Measurements from ENCODE around the gene FAM168B. TPM values are rescaled to one million over a fixed set of nuclear protein-coding genes. Genes with fewer than 3 reads are reported as not detected.

Gene FAM168B
- total and polyA plus RNA-seq, 5 donors from 2014 or later = 33.6 to 72.1 (median 40.3) TPM

GRCh38 chr2:131113566-131114227 lies 20.4 kb upstream of the FAM168B start:
- Mint-ChIP-seq H3K4me3 (peak overlapping the region in 1 of 4 donors; percentile 12), H3K9me3 (no peaks in the 10 kb centered on the region), H3K27me3 (no peaks in the 10 kb centered on the region), H3K4me1 (peaks cover 45 to 83% (median 62%) of the 10 kb centered on the region in 4 donors), H3K27ac (peak overlapping the region in 2 of 3 donors; percentile 62 to 84), H3K36me3 (peaks cover 42% of the 10 kb centered on the region)
- H3K27ac ChIP-seq (ENCODE audit: insufficient read depth, low read length, poor library complexity, severe bottlenecking) = no peak overlapping the region
- no peak overlapping the region for H3K4me3 ChIP-seq (ENCODE audit: low read depth, low read length)
- no peaks in the 10 kb centered on the region for H3K27me3 ChIP-seq (ENCODE audit: control insufficient read depth, insufficient read depth, low read length)
- no peak for DNase-seq
- H3K36me3 ChIP-seq (ENCODE audit: control insufficient read depth, insufficient read depth, low read length) = peaks cover 26% of the 10 kb centered on the region
- no peak for ATAC-seq (ENCODE audit: low read depth in 2 of 2)
- H3K9me3 ChIP-seq (ENCODE audit: control insufficient read depth in 2 of 2, low read length in 2 of 2) = no peaks in the 10 kb centered on the region
- peaks cover 15% of the 10 kb centered on the region for H3K4me1 ChIP-seq (ENCODE audit: control insufficient read depth, insufficient read depth, low read length, poor library complexity, severe bottlenecking)

DNA sequence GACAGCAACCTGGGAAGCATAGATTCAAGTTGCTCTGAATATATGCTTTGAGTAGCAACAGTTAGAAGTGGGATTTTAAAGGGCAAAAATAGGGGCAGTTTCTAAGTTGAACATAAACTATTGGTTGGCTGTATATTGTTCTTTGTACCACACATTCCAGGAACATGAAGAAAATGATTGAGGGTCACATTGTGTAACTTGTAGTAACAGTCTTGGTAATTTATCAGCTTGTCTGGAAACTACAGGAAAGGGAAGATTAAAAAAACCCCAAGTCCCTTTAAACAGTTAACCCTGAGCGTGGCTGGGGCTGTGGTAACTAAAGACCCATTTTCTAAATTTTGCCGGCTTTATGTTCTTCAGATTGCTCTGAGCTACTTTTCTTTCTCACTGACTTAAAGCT lies 19.3 kb upstream of the FAM168B start:
- Mint-ChIP-seq H3K4me3 (peak overlapping the region in 2 of 4 donors; percentile 3 to 25), H3K9me3 (no peaks in the 10 kb centered on the region), H3K4me1 (peaks cover 44 to 87% (median 63%) of the 10 kb centered on the region in 4 donors), H3K36me3 (peaks cover 38% of the 10 kb centered on the region), H3K27me3 (no peaks in the 10 kb centered on the region), H3K27ac (peak overlapping the region in 2 of 3 donors; percentile 66 to 84)
- no peak overlapping the region for H3K27ac ChIP-seq (ENCODE audit: insufficient read depth, low read length, poor library complexity, severe bottlenecking)
- H3K9me3 ChIP-seq (ENCODE audit: control insufficient read depth in 2 of 2, low read length in 2 of 2) = no peaks in the 10 kb centered on the region
- DNase-seq (no peak), ATAC-seq (ENCODE audit: low read depth in 2 of 2) (no peak)
- no peak overlapping the region for H3K4me3 ChIP-seq (ENCODE audit: low read depth, low read length)
- H3K27me3 ChIP-seq (ENCODE audit: control insufficient read depth, insufficient read depth, low read length) = no peaks in the 10 kb centered on the region
- peaks cover 18% of the 10 kb centered on the region for H3K4me1 ChIP-seq (ENCODE audit: control insufficient read depth, insufficient read depth, low read length, poor library complexity, severe bottlenecking)
- peaks cover 26% of the 10 kb centered on the region for H3K36me3 ChIP-seq (ENCODE audit: control insufficient read depth, insufficient read depth, low read length)

- peaks cover 38% of the 10 kb centered on the region for H3K4me1 ChIP-seq (ENCODE audit: control insufficient read depth, insufficient read depth, low read length, poor library complexity, severe bottlenecking)
- peak overlapping the region; percentile 90 to 99 (median 96) for H3K4me3 Mint-ChIP-seq
- H3K4me3 ChIP-seq (ENCODE audit: low read depth, low read length) = peak overlapping the region; percentile 89
- H3K4me1 Mint-ChIP-seq = peaks cover 40 to 70% (median 54%) of the 10 kb centered on the region in 4 donors
- H3K36me3 Mint-ChIP-seq = peaks cover 8% of the 10 kb centered on the region
- DNase-seq = peak in 2 of 3 donors; percentile 20 to 39
- peaks cover 8% of the 10 kb centered on the region for H3K36me3 ChIP-seq (ENCODE audit: control insufficient read depth, insufficient read depth, low read length)
- no peak for ATAC-seq (ENCODE audit: low read depth in 2 of 2)
- H3K27me3 Mint-ChIP-seq = no peaks in the 10 kb centered on the region
- no peaks in the 10 kb centered on the region for H3K9me3 Mint-ChIP-seq
- H3K27ac ChIP-seq (ENCODE audit: insufficient read depth, low read length, poor library complexity, severe bottlenecking) = peak overlapping the region; percentile 98
- no peaks in the 10 kb centered on the region for H3K27me3 ChIP-seq (ENCODE audit: control insufficient read depth, insufficient read depth, low read length)
- peak overlapping the region; percentile 89 to 99 (median 99) for H3K27ac Mint-ChIP-seq
- no peaks in the 10 kb centered on the region for H3K9me3 ChIP-seq (ENCODE audit: control insufficient read depth in 2 of 2, low read length in 2 of 2)
Observed at GRCh38 chr2:131105950-131106801, 12.9 kb upstream of the FAM168B start.

DNA sequence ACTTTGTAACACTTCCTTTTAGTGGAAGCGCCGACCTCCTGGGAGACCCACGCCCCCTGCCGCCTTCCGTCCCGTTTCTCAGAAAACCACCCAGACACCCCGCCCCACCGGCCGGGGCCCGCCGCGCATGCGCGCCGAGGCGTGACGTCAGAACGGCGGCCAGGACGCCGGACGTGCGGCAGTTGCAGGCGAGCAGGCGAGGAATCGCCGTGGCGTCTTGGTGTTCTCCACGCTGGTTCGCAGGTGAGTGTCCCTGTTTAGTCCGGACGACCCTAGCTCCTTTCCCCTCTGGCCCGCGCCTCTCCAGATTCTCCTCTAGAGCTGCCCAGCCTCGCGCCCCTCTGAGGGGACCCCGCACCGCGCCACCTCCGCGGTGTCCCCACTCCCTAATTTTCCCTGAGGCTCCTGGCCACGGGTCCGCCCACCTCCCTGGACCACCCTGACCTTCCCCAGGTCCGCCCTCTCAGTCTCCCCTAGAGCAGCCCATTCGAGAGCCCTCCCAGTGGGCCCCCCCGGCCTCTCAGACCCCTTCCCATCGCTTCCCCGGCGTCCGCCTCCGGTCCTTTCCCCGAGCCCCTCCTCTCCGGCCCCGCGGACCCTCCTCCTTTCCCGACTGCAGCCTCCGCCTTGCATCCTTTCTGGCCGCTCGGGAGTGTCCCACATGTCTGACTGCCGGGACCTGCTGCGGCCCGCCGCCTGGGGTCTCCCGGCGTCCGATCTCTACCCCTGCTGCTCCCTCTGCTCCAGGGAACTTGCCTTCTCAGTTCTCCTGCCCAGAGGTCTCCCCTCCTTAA lies 12.1 kb upstream of the FAM168B start, which contains the start of gene PLEKHB2:
Gene PLEKHB2 (plus strand): TSS at position 181 of the 794 bp plus-strand sequence. CDS start 15,606 bp downstream, outside the sequence.
- ATAC-seq (ENCODE audit: low read depth in 2 of 2) = peak; percentile 73 to 81
- Histone ChIP-seq H3K9me3 (ENCODE audit: control insufficient read depth in 2 of 2, low read length in 2 of 2) (no peaks in the 10 kb centered on the region), H3K36me3 (ENCODE audit: control insufficient read depth, insufficient read depth, low read length) (peaks cover 3% of the 10 kb centered on the region), H3K27me3 (ENCODE audit: control insufficient read depth, insufficient read depth, low read length) (no peaks in the 10 kb centered on the region), H3K4me1 (ENCODE audit: control insufficient read depth, insufficient read depth, low read length, poor library complexity, severe bottlenecking) (peaks cover 36% of the 10 kb centered on the region), H3K27ac (ENCODE audit: insufficient read depth, low read length, poor library complexity, severe bottlenecking) (peak within 1 kb of the TSS; percentile 98), H3K4me3 (ENCODE audit: low read depth, low read length) (peak within 1 kb of the TSS; percentile 89)
- Mint-ChIP-seq H3K27ac (peak within 1 kb of the TSS; percentile 89 to 99 (median 99)), H3K36me3 (peaks cover 4% of the 10 kb centered on the region), H3K4me3 (peak within 1 kb of the TSS; percentile 90 to 99 (median 96)), H3K4me1 (peaks cover 35 to 62% (median 49%) of the 10 kb centered on the region in 4 donors), H3K9me3 (no peaks in the 10 kb centered on the region), H3K27me3 (no peaks in the 10 kb centered on the region)
- DNase-seq = peak; percentile 91 to 95 (median 93)

- DNase-seq (peak; percentile 57 to 76 (median 64)), ATAC-seq (ENCODE audit: low read depth in 2 of 2) (peak; percentile 64 to 69)
- Histone ChIP-seq H3K36me3 (ENCODE audit: control insufficient read depth, insufficient read depth, low read length) (no peaks in the 10 kb centered on the region), H3K4me3 (ENCODE audit: low read depth, low read length) (peak overlapping the region; percentile 89), H3K27me3 (ENCODE audit: control insufficient read depth, insufficient read depth, low read length) (no peaks in the 10 kb centered on the region), H3K9me3 (ENCODE audit: control insufficient read depth in 2 of 2, low read length in 2 of 2) (no peaks in the 10 kb centered on the region), H3K27ac (ENCODE audit: insufficient read depth, low read length, poor library complexity, severe bottlenecking) (peak overlapping the region; percentile 98), H3K4me1 (ENCODE audit: control insufficient read depth, insufficient read depth, low read length, poor library complexity, severe bottlenecking) (peaks cover 36% of the 10 kb centered on the region)
- Mint-ChIP-seq H3K27ac (peak overlapping the region; percentile 89 to 99 (median 97)), H3K4me1 (peaks cover 32 to 55% (median 44%) of the 10 kb centered on the region in 4 donors), H3K4me3 (peak overlapping the region; percentile 90 to 99 (median 96)), H3K9me3 (no peaks in the 10 kb centered on the region), H3K36me3 (no peaks in the 10 kb centered on the region), H3K27me3 (no peaks in the 10 kb centered on the region)
Observed at GRCh38 chr2:131104487-131105155, 11.4 kb upstream of the FAM168B start.

DNA sequence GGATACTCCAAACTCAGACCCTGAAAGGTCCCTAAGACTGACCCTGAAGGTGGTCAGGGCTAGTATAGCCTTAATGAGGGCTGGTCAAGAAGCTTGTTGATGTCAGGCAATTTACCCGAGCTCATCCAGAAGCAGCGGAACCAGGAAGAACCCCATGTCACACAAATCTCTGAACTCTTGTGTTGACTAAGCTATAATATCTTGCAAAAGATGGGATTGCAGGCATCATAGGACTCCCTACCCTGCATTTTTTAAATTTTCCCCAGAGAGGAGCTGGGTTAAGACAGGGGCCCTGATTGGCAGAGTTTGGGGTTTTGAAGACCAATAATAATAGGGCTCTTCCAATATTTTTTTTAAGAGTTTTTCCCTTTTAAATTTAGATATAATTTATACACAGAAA lies 9.9 kb upstream of the FAM168B start:
- no peak overlapping the region for H3K4me3 ChIP-seq (ENCODE audit: low read depth, low read length)
- DNase-seq = no peak
- no peaks in the 10 kb centered on the region for H3K27me3 ChIP-seq (ENCODE audit: control insufficient read depth, insufficient read depth, low read length)
- Mint-ChIP-seq H3K36me3 (no peaks in the 10 kb centered on the region), H3K4me1 (peaks cover 22 to 44% (median 34%) of the 10 kb centered on the region in 4 donors), H3K27ac (peak overlapping the region; percentile 73 to 91 (median 87)), H3K4me3 (peak overlapping the region in 3 of 4 donors; percentile 26 to 69 (median 63)), H3K27me3 (no peaks in the 10 kb centered on the region), H3K9me3 (no peaks in the 10 kb centered on the region)
- ATAC-seq (ENCODE audit: low read depth in 2 of 2) = no peak
- no peaks in the 10 kb centered on the region for H3K36me3 ChIP-seq (ENCODE audit: control insufficient read depth, insufficient read depth, low read length)
- H3K9me3 ChIP-seq (ENCODE audit: control insufficient read depth in 2 of 2, low read length in 2 of 2) = no peaks in the 10 kb centered on the region
- H3K4me1 ChIP-seq (ENCODE audit: control insufficient read depth, insufficient read depth, low read length, poor library complexity, severe bottlenecking) = peaks cover 36% of the 10 kb centered on the region
- peak overlapping the region; percentile 98 for H3K27ac ChIP-seq (ENCODE audit: insufficient read depth, low read length, poor library complexity, severe bottlenecking)
